Measurements from ENCODE around the gene VPREB1.
"Not testable (repeated sequence)": the region's sequence is repeated elsewhere in the genome, so short reads cannot be mapped to it uniquely, and the experiment has no call there.

VPREB1 gene

DNA sequence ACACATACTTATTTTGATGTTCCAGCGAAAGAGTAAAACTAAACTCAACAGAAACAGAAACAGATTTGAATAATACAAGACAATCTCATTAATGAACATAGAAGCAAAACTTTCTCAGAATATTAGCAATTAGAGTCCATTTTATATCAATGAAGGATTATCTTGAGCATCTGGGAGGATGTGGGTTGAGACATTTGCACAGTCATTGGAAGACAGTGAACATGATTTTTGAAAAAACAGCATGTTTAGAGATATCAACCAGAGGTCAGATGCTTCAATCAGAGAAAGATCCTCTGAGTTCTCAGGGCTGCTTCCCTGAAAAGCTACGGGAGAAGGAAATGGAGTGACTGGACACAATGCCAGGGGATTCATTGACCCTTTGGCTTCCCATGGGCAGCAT, 35.9 kb upstream of the VPREB1 start:
- TF ChIP-seq, protein P1, sequence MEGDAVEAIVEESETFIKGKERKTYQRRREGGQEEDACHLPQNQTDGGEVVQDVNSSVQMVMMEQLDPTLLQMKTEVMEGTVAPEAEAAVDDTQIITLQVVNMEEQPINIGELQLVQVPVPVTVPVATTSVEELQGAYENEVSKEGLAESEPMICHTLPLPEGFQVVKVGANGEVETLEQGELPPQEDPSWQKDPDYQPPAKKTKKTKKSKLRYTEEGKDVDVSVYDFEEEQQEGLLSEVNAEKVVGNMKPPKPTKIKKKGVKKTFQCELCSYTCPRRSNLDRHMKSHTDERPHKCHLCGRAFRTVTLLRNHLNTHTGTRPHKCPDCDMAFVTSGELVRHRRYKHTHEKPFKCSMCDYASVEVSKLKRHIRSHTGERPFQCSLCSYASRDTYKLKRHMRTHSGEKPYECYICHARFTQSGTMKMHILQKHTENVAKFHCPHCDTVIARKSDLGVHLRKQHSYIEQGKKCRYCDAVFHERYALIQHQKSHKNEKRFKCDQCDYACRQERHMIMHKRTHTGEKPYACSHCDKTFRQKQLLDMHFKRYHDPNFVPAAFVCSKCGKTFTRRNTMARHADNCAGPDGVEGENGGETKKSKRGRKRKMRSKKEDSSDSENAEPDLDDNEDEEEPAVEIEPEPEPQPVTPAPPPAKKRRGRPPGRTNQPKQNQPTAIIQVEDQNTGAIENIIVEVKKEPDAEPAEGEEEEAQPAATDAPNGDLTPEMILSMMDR (conservative IDR thresholded peaks at IDR 0.05) = no peak
- no peak overlapping the region for H3K27ac ChIP-seq

DNA sequence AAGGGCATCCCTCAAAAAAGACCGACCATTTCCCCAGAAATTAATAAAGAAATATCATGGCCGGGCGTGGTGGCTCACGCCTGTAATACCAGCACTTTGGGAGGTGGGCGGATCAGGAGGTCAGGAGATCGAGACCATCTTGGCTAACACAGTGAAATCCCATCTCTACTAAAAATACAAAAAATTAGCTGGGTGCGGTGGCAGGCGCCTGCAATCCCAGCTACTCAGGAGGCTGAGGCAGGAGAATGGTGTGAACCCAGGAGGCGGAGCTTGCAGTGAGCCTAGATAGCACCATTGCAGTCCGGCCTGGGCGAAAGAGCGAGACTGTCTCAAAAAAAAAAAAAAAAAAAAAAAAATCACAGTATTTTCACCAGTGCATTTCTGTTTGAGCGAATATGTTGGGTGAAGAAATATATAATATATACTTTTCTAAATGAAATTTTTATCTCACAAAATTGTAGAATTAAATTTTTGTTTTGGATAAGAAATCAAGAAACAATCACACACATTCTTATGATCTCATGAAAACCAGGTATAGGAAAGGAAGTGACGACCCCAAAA, 35.4 kb upstream of the VPREB1 start:
- not testable (repeated sequence) for H3K27ac ChIP-seq

DNA sequence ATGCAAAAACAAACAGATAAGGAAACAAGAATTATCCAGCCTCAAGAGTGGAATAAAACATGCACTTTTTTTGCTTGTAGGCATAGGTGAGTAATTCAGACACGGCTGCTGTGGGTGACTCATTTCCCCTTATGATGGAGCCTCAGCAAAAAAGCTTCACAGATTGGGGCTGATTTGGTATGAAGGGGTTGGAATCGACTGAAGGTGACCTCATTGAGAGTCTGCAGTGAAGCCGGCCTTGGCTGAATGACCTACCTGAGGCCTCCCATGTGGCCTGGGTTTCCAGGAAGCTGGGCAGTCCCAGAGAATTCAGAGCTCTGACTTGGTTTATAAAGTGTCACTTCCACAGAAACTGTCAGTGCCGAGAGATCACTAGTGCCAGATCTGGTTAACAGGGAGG, 34.2 kb upstream of the VPREB1 start:
- TF ChIP-seq, protein P1 (conservative IDR thresholded peaks at IDR 0.05) = no peak
- no peak overlapping the region for H3K27ac ChIP-seq

DNA sequence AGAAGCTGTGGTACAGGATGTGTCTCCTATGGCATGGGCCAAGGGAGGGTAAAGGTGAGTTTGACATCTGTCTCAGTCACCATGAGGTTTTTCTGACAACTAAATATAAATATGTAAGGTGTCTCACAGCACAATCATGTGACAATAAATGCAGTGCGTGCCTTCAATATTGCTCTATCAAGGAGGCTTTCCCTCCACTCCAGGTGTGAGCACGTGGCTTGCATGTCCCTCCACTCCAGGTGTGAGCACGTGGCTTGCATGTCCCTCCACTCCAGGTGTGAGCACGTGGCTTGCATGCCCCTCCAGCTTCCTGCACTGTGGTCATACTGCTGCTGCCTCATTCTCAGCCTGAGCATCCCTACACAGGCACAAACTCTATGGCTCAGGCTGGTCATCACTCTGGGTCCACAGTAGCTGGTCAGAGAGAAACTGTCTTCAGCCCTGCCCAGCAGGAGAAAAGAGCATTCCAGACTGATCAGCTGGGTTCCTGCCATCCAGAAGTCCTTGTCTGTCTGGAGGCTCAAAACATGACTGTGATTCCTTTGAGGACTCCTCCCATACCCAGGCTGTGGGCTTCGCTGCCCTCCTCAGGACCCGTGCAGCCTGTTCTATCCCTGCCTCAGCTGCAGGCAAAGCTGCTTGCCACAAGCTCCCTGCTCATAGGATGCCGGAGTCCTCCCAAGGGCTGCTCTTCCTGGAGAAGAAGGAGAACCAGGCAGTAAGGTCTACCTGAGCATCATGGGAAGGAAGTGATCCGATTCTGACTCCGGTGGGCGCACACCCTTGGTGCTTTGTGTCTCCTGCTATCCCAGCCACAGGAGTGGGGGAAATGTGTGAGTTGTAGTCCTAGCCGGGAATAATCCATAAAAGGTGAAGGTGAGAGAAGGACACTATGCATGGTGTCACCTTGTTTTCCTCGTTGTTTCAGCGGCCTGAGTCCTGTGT, 33.4 kb upstream of the VPREB1 start:
- TF ChIP-seq, protein P1 (conservative IDR thresholded peaks at IDR 0.05) = no peak
- no peak overlapping the region for H3K27ac ChIP-seq

DNA sequence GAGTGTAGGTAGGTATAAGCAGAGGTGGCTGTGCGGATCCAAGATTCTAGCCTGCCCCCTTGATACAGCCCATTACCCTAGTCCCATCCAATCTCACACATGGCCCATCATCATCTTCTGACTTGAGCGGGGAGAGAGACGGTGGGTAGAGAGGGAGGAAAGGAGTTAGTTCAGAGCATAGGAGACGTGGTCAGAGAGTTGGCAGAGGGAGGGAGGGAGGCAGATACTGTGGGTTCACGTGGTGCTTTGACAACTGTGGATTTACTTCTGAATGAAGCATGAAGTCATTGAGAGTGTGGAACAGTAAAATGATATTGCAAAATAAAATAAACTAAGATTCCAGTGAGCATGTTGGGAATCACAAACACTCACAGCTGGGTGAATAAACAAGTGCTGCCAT, 31.4 kb upstream of the VPREB1 start:
- H3K27ac ChIP-seq = no peak overlapping the region
- TF ChIP-seq, protein P1 (conservative IDR thresholded peaks at IDR 0.05) = no peak

DNA sequence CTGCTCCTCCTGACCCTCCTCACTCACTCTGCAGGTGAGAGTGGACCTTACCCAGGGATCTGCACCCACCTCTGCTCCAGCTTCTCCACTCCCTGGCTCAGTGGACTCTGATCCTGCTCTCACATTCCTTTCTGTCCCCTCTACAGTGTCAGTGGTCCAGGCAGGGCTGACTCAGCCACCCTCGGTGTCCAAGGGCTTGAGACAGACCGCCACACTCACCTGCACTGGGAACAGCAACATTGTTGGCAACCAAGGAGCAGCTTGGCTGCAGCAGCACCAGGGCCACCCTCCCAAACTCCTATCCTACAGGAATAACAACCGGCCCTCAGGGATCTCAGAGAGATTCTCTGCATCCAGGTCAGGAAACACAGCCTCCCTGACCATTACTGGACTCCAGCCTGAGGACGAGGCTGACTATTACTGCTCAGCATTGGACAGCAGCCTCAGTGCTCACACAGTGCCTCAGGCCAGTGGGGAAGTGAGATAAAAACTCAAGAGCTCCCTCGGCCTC, 29.7 kb upstream of the VPREB1 start:
- TF ChIP-seq, protein P1 (conservative IDR thresholded peaks at IDR 0.05) = no peak

DNA sequence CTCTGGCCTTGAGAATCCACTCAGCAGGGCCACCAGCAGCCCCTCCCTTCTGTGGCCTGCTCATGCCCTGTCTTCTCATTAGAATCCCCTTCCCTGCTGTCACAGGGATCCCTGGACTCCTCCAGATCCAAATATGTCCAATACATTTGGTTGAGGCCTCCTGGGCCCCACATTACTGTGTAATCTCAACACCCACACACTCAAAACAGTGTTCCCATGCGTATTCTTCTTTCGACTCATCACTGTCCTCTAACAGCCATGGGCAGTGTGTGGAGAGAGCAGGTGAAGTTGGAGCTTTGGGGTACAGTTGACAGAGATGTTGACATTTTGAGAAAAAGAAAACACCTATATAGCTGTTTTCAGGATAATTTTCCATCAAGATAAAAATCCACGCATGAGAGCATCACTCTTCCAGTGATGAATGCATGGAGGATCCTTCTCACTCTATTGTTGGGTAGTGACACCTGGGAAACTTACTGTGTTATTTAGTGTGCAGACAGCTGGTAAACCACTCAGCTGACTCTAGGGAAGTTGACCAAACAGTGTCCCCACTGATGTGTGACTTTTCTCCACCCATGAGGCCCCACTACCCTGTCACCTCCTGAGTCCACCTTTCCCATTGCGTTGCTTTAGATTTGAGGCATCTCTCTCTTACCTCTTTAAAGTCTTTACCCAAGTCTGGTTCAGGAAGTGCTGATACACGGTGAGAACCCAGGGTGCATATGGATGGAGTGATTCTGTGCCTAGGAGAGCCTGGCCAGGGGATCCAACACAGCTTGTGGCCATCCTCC, 28.7 kb upstream of the VPREB1 start:
- TF ChIP-seq, protein P1 (conservative IDR thresholded peaks at IDR 0.05) = no peak
- no peak overlapping the region for H3K27ac ChIP-seq

More for the DNA sequence above, 29.7 kb upstream of the VPREB1 start:
- no peak overlapping the region for H3K27ac ChIP-seq
